Measurements from ENCODE around the gene MYDGF.

Gene MYDGF

DNA sequence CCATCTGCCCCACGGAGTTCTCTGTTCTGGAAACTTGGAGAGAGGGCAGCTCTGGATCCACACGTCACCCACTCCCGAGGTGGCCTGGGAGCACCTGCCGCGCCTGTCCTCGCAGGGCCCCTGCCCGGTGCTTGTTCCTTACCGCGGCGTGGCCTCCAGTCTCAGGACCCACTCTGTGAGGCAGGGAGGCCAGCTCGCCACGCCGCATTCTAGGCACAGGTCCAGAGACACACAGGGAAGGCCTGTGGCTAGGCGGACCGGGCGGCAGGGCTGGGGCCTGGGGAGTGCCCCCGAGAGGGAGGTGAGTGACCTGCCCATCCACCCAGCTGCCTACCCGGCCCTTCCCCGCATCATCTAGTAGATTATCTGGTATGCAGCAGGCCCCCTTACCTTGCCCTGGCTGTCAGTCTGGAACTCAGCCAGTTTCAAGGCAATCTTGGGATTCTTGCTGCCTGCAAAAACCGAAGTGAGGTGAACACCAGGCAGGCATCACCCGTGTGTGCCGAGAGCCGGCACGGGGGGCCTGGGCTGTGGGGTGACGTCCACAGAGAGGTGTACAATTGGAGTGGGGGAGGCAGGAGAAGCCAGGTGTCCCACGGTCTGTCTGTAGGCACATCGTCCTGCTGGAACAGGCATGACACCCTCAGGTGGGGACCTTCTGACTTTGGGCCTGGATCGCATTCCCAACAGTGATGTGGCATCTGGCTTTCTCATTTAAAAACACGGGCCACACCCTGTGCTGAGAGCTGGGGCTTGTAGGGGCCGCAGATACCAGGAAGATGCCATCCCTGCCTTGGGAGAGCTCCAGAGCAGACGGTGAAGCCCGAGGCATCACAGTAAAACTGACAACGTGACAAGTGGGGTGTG, 29.9 kb upstream of the MYDGF start:
- CTCF ChIA-PET, result no interaction called here
- no peak overlapping the region for H3K27ac ChIP-seq (ENCODE audit: insufficient read depth in 1 of 2, low read depth in 1 of 2, low read length in 2 of 2, poor library complexity in 1 of 2, severe bottlenecking in 2 of 2)
- POLR2A ChIA-PET, result no interaction called here
- DNase-seq, result no peak
- no peaks in the 10 kb centered on the region for H3K27me3 ChIP-seq (replicated peaks in 2 of 5; ENCODE audit: control insufficient read depth in 4 of 5, insufficient read depth in 5 of 5, low read length in 4 of 5)
- no peaks in the 10 kb centered on the region for H3K4me1 ChIP-seq (ENCODE audit: control extremely low read depth in 1 of 4, control insufficient read depth in 4 of 4, insufficient read depth in 4 of 4, low read length in 3 of 4)
- 96% methylated on average over 27 of the region's 33 CpGs for WGBS (ENCODE audit: insufficient coverage)
- peaks cover 23 to 83% (median 59%) of the 10 kb centered on the region in 4 experiments for H3K36me3 ChIP-seq (ENCODE audit: control insufficient read depth in 4 of 4, insufficient read depth in 4 of 4, low read length in 3 of 4)
- no peaks in the 10 kb centered on the region for H3K9me3 ChIP-seq (ENCODE audit: control extremely low read depth in 1 of 5, control insufficient read depth in 4 of 5, insufficient read depth in 2 of 5, low read depth in 1 of 5, low read length in 4 of 5)
- no peak overlapping the region for H3K4me3 ChIP-seq (ENCODE audit: control insufficient read depth in 1 of 7, extremely low read depth in 1 of 7, insufficient read depth in 4 of 7, low read depth in 2 of 7, low read length in 6 of 7)

DNA sequence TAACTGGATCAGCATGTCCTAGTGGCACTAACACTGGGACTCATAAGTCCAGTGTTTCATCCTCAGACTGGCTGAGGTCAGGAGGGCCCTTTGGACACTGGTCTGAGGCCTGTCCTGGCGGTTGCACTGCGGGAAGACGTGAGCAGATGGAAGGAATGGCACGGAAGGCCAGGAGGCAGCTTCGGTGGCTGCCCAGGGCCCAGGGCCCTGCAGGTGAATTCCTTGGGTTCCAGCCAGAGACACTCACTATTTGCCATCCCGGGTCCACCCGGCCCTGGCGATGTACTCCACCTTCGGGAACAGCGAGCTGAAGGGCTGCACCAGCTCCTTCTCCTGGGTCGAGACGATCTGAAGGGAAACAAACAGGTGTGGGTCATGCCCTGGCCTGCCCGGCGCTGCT, 27.2 kb upstream of the MYDGF start:
- ChIA-PET POLR2A (no interaction called here), CTCF (no interaction called here)
- Histone ChIP-seq H3K27me3 (replicated peaks in 2 of 5; ENCODE audit: control insufficient read depth in 4 of 5, insufficient read depth in 5 of 5, low read length in 4 of 5) (no peaks in the 10 kb centered on the region), H3K4me3 (ENCODE audit: control insufficient read depth in 1 of 7, extremely low read depth in 1 of 7, insufficient read depth in 4 of 7, low read depth in 2 of 7, low read length in 6 of 7) (no peak overlapping the region), H3K27ac (ENCODE audit: insufficient read depth in 1 of 2, low read depth in 1 of 2, low read length in 2 of 2, poor library complexity in 1 of 2, severe bottlenecking in 2 of 2) (no peak overlapping the region), H3K36me3 (ENCODE audit: control insufficient read depth in 4 of 4, insufficient read depth in 4 of 4, low read length in 3 of 4) (peaks cover 19 to 91% (median 69%) of the 10 kb centered on the region in 4 experiments), H3K9me3 (ENCODE audit: control extremely low read depth in 1 of 5, control insufficient read depth in 4 of 5, insufficient read depth in 2 of 5, low read depth in 1 of 5, low read length in 4 of 5) (no peaks in the 10 kb centered on the region), H3K4me1 (ENCODE audit: control extremely low read depth in 1 of 4, control insufficient read depth in 4 of 4, insufficient read depth in 4 of 4, low read length in 3 of 4) (no peaks in the 10 kb centered on the region)
- 97% methylated on average over 14 of the region's 14 CpGs for WGBS (ENCODE audit: insufficient coverage)
- DNase-seq, result no peak

- no peak overlapping the region for H3K27ac ChIP-seq (ENCODE audit: insufficient read depth in 1 of 2, low read depth in 1 of 2, low read length in 2 of 2, poor library complexity in 1 of 2, severe bottlenecking in 2 of 2)
- H3K27me3 ChIP-seq (replicated peaks in 2 of 5; ENCODE audit: control insufficient read depth in 4 of 5, insufficient read depth in 5 of 5, low read length in 4 of 5), result no peaks in the 10 kb centered on the region
- H3K4me3 ChIP-seq (ENCODE audit: control insufficient read depth in 1 of 7, extremely low read depth in 1 of 7, insufficient read depth in 4 of 7, low read depth in 2 of 7, low read length in 6 of 7), result no peak overlapping the region
- CTCF ChIA-PET, result no interaction called here
- no peaks in the 10 kb centered on the region for H3K9me3 ChIP-seq (ENCODE audit: control extremely low read depth in 1 of 5, control insufficient read depth in 4 of 5, insufficient read depth in 2 of 5, low read depth in 1 of 5, low read length in 4 of 5)
- WGBS (ENCODE audit: insufficient coverage), result 93% methylated on average over 19 of the region's 19 CpGs
- no peaks in the 10 kb centered on the region for H3K4me1 ChIP-seq (ENCODE audit: control extremely low read depth in 1 of 4, control insufficient read depth in 4 of 4, insufficient read depth in 4 of 4, low read length in 3 of 4)
- H3K36me3 ChIP-seq (ENCODE audit: control insufficient read depth in 4 of 4, insufficient read depth in 4 of 4, low read length in 3 of 4), result peaks cover 9 to 86% (median 60%) of the 10 kb centered on the region in 4 experiments
- DNase-seq, result no peak
- POLR2A ChIA-PET, result no interaction called here
These were observed 25.1 kb upstream of the MYDGF start for GRCh38 chr19:4695224-4695731.

GRCh38 chr19:4694211-4694987, 24.3 kb upstream of the MYDGF start:
- H3K4me1 ChIP-seq (ENCODE audit: control extremely low read depth in 1 of 4, control insufficient read depth in 4 of 4, insufficient read depth in 4 of 4, low read length in 3 of 4), result no peaks in the 10 kb centered on the region
- no peak overlapping the region for H3K4me3 ChIP-seq (ENCODE audit: control insufficient read depth in 1 of 7, extremely low read depth in 1 of 7, insufficient read depth in 4 of 7, low read depth in 2 of 7, low read length in 6 of 7)
- ChIA-PET CTCF (no interaction called here), POLR2A (no interaction called here)
- 94% methylated on average over 18 of the region's 22 CpGs for WGBS (ENCODE audit: insufficient coverage)
- no peak for DNase-seq
- H3K36me3 ChIP-seq (ENCODE audit: control insufficient read depth in 4 of 4, insufficient read depth in 4 of 4, low read length in 3 of 4), result peaks cover 8 to 86% (median 62%) of the 10 kb centered on the region in 4 experiments
- no peaks in the 10 kb centered on the region for H3K9me3 ChIP-seq (ENCODE audit: control extremely low read depth in 1 of 5, control insufficient read depth in 4 of 5, insufficient read depth in 2 of 5, low read depth in 1 of 5, low read length in 4 of 5)
- no peaks in the 10 kb centered on the region for H3K27me3 ChIP-seq (replicated peaks in 2 of 5; ENCODE audit: control insufficient read depth in 4 of 5, insufficient read depth in 5 of 5, low read length in 4 of 5)
- H3K27ac ChIP-seq (ENCODE audit: insufficient read depth in 1 of 2, low read depth in 1 of 2, low read length in 2 of 2, poor library complexity in 1 of 2, severe bottlenecking in 2 of 2), result no peak overlapping the region

- CTCF ChIA-PET, result no interaction called here
- no peak for DNase-seq
- Histone ChIP-seq H3K27me3 (replicated peaks in 2 of 5; ENCODE audit: control insufficient read depth in 4 of 5, insufficient read depth in 5 of 5, low read length in 4 of 5) (no peaks in the 10 kb centered on the region), H3K4me1 (ENCODE audit: control extremely low read depth in 1 of 4, control insufficient read depth in 4 of 4, insufficient read depth in 4 of 4, low read length in 3 of 4) (no peaks in the 10 kb centered on the region), H3K36me3 (ENCODE audit: control insufficient read depth in 4 of 4, insufficient read depth in 4 of 4, low read length in 3 of 4) (peaks cover 5 to 88% (median 64%) of the 10 kb centered on the region in 4 experiments), H3K27ac (ENCODE audit: insufficient read depth in 1 of 2, low read depth in 1 of 2, low read length in 2 of 2, poor library complexity in 1 of 2, severe bottlenecking in 2 of 2) (no peak overlapping the region), H3K4me3 (ENCODE audit: control insufficient read depth in 1 of 7, extremely low read depth in 1 of 7, insufficient read depth in 4 of 7, low read depth in 2 of 7, low read length in 6 of 7) (no peak overlapping the region), H3K9me3 (ENCODE audit: control extremely low read depth in 1 of 5, control insufficient read depth in 4 of 5, insufficient read depth in 2 of 5, low read depth in 1 of 5, low read length in 4 of 5) (no peaks in the 10 kb centered on the region)
- POLR2A ChIA-PET, result interaction anchor here (0.6 kb wide), 1 partner anchor 901 kb away, joined by 4 read pairs; no protein-coding TSS in a partner anchor
- 97% methylated on average over 14 of the region's 15 CpGs for WGBS (ENCODE audit: insufficient coverage)
These were observed 23.5 kb upstream of the MYDGF start for GRCh38 chr19:4693471-4694121.

DNA sequence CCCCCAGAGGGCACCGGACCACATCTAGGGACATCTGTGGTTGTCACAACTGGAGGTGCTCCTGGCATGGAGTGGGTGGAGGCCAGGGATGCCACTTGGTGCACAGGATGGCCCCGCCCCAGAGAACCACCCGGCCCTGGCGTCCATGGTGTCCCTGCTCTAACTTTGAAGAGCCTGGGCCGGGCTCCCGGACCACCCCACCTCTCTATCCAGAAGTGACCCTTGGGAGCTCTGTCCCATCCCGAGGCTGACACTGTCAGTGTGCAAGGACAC, 22.9 kb upstream of the MYDGF start:
- WGBS (ENCODE audit: insufficient coverage), result 92% methylated on average over 7 of the region's 7 CpGs
- H3K9me3 ChIP-seq (ENCODE audit: control extremely low read depth in 1 of 5, control insufficient read depth in 4 of 5, insufficient read depth in 2 of 5, low read depth in 1 of 5, low read length in 4 of 5), result no peaks in the 10 kb centered on the region
- ChIA-PET POLR2A (interaction anchor here (0.6 kb wide), 1 partner anchor 901 kb away, joined by 4 read pairs; no protein-coding TSS in a partner anchor), CTCF (no interaction called here)
- no peak for DNase-seq
- H3K27ac ChIP-seq (ENCODE audit: insufficient read depth in 1 of 2, low read depth in 1 of 2, low read length in 2 of 2, poor library complexity in 1 of 2, severe bottlenecking in 2 of 2), result no peak overlapping the region
- H3K36me3 ChIP-seq (ENCODE audit: control insufficient read depth in 4 of 4, insufficient read depth in 4 of 4, low read length in 3 of 4), result peaks cover 4 to 88% (median 65%) of the 10 kb centered on the region in 4 experiments
- no peak overlapping the region for H3K4me3 ChIP-seq (ENCODE audit: control insufficient read depth in 1 of 7, extremely low read depth in 1 of 7, insufficient read depth in 4 of 7, low read depth in 2 of 7, low read length in 6 of 7)
- H3K27me3 ChIP-seq (replicated peaks in 2 of 5; ENCODE audit: control insufficient read depth in 4 of 5, insufficient read depth in 5 of 5, low read length in 4 of 5), result no peaks in the 10 kb centered on the region
- no peaks in the 10 kb centered on the region for H3K4me1 ChIP-seq (ENCODE audit: control extremely low read depth in 1 of 4, control insufficient read depth in 4 of 4, insufficient read depth in 4 of 4, low read length in 3 of 4)

Data from common myeloid progenitor, CD34-positive (primary cell).